GM21786 (cell line): Measurements from ENCODE around the gene SH2D3C.

Experiments used
- ATAC-seq: cut with Tn5 transposase; IDR thresholded peaks from one replicate; pipeline ENCODE4 v1.9.1; 2021; ENCODE audit not compliant: unreplicated experiment

The SH2D3C gene

GRCh38 chr9:127744398-127745110 is 33.9 kb downstream of the SH2D3C start:
- no peak for ATAC-seq

GRCh38 chr9:127742435-127743088 is 35.9 kb downstream of the SH2D3C start:
- ATAC-seq: no peak

- no peak for ATAC-seq
Measured at GRCh38 chr9:127741831-127742434, 36.5 kb downstream of the SH2D3C start.

GRCh38 chr9:127739614-127740330 is 38.7 kb downstream of the SH2D3C start:
- no peak for ATAC-seq

GRCh38 chr9:127738666-127739065 is 39.8 kb downstream of the SH2D3C start:
- no peak for ATAC-seq

GRCh38 chr9:127735530-127736185 is 42.8 kb downstream of the SH2D3C start:
- peak; percentile 6 for ATAC-seq

- ATAC-seq: peak; percentile 79
Measured at GRCh38 chr9:127734747-127735529, 43.5 kb downstream of the SH2D3C start, which contains the start of gene TOR2A. TOR2A (minus strand) TSS chr9:127735294; CDS start chr9:127735270, 24 bp downstream.

GRCh38 chr9:127734247-127734746 is 44.2 kb downstream of the SH2D3C start:
- no peak for ATAC-seq

GRCh38 chr9:127733614-127734013 is 44.9 kb downstream of the SH2D3C start:
- no peak for ATAC-seq

- no peak for ATAC-seq
Measured at GRCh38 chr9:127732444-127732843, 46.0 kb downstream of the SH2D3C start.

- no peak for ATAC-seq
Measured at GRCh38 chr9:127731938-127732337, 46.5 kb downstream of the SH2D3C start.

GRCh38 chr9:127730799-127731410 is 47.6 kb downstream of the SH2D3C start:
- no peak for ATAC-seq

- no peak for ATAC-seq
Measured at GRCh38 chr9:127730262-127730661, 48.2 kb downstream of the SH2D3C start.

- no peak for ATAC-seq
Measured at GRCh38 chr9:127729522-127730256, 48.8 kb downstream of the SH2D3C start.

- no peak for ATAC-seq
Measured at GRCh38 chr9:127728808-127729207, 49.7 kb downstream of the SH2D3C start.

- no peak for ATAC-seq
Measured at GRCh38 chr9:127726871-127727270, 51.6 kb downstream of the SH2D3C start.

- no peak for ATAC-seq
Measured at GRCh38 chr9:127724012-127724411, 54.5 kb downstream of the SH2D3C start.

- ATAC-seq: no peak
Measured at GRCh38 chr9:127723444-127723843, 55.0 kb downstream of the SH2D3C start.

- ATAC-seq: no peak
Measured at GRCh38 chr9:127723013-127723412, 55.5 kb downstream of the SH2D3C start.
